Posterior vena cava (tissue), 2 donors: ENCODE measurements around the gene CNN1. TPM values are rescaled to one million over a fixed set of nuclear protein-coding genes. Genes with fewer than 3 reads are reported as not detected.
"Not testable (repeated sequence)": the region's sequence is repeated elsewhere in the genome, so short reads cannot be mapped to it uniquely, and the experiment has no call there.

Experiments used
- DNase-seq: peaks from one replicate; pipeline ENCODE4 v3.0.0-alpha.2; 2020; ENCODE audit warnings: low spot score
- intact Hi-C, 2 donors: fragments of 100-400 bp; cut with DNase I; formaldehyde crosslinking; loops; one replicate each; pipeline versions ENCODE4 v1.14.1 to v1.14.2; 2022 to 2023
- total RNA-seq, 2 donors: library from RNA; stranded (reverse); fragmentation: NEBNext Ultra II Directional; extraction: Animal tissue kit (Norgen Biotek cat#: 25700); gene quantifications; one replicate each; pipeline ENCODE4 v1.2.1, GENCODE V29; 2021
- donor health status: DM: yes; HTN: yes; CAD: no.
- donor health status: DM: yes; HTN: yes; CAD: no.

CNN1 gene
- total RNA-seq, 2 donors from 2014 or later: 1,163 to 1,588 TPM

DNA sequence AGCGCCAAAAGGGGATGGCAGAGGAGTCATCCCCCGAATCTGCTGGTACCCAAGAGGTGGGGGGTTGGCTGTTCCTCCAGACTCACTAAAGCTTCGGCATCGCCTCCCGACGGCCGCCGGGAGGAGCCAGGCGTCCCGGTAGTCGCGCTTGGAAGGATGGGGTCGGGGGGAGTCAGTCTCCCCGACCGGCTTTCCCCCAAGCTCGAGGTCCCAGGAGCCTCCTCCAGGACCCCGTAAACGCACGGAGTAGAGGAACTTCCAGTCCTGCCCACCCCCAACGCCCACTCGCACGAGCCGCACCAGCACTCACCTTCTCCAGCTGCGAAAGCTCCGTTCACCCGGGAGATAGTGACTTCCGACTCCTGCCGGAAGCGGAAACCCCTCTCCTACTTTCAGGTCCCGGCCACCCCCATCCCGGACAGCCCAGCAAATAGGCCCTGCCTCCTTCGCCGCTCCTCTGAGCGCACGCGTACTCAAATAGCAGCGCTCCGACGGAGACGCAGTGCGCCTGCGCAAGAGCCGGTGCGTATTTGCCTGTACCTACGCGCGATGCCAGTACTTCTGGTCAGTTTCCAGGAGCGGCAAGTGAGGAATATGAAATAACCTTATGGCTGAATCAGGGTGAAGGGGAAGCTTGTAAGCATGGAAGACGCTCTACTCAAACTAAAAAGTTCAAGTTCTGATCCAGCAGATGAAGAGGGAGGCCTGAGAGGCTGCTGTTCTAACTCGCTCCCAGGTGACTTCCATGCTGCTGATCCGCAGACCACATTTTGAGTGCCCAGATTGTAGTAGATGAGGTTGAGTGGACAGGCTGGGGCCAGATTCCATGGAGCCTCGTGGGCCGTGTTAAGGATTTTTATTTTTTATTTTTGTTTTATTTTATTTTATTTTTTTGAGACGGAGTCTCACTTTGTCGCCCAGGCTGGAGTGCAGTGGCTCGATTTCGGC lies 20.5 kb downstream of the CNN1 start, which contains the start of gene ELOF1:
Gene ELOF1, minus strand, starts transcription at position 350 of the 948 bp plus-strand sequence. CDS start 4,883 bp downstream, outside the sequence.
- intact Hi-C loops: no loop called here
- DNase-seq: peak; percentile 99

GRCh38 chr19:11560404-11561051 lies 21.9 kb downstream of the CNN1 start:
- intact Hi-C loops: no loop called here

DNA sequence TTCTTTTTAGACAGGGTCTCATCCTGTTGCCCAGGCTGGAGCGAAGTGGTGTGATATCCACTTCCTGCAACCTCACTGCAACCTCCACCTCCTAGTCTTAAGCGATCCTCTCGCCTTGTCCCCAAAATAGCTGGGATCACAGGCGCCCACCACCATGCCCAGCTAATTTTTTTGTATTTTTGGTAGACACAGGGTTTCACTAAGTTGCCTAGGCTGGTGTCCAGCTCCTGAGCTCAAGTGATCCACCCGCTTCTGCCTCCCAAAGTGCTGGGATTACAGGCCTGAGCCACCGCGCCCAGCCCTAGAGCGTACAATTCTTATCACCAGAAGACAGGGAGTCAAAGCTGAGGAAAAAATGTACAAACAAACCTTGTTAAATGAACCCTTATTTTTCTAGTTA lies 24.9 kb downstream of the CNN1 start:
- intact Hi-C loops: no loop called here
- no peak for DNase-seq

More at GRCh38 chr19:11560404-11561051, 21.9 kb downstream of the CNN1 start:
- no peak for DNase-seq

GRCh38 chr19:11564082-11564807 lies 25.6 kb downstream of the CNN1 start:
- DNase-seq, intact Hi-C loops: not testable (repeated sequence)

DNA sequence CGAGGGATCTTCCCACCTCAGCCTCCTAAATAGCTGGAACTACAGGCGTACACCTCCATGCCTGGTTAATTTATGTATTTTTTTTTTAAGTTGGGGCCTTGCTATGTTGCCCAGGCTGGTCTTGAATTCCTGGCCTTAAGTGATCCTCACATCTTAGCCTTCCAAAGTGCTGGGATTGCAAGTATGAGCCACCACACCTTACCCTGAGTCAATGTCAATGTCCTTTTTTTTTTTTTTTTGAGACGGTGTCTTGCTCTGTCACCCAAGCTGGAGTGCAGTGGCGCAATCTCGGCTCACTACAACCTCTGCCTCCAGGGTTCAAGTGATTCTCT lies 27.0 kb downstream of the CNN1 start:
- intact Hi-C loops, DNase-seq: not testable (repeated sequence)

DNA sequence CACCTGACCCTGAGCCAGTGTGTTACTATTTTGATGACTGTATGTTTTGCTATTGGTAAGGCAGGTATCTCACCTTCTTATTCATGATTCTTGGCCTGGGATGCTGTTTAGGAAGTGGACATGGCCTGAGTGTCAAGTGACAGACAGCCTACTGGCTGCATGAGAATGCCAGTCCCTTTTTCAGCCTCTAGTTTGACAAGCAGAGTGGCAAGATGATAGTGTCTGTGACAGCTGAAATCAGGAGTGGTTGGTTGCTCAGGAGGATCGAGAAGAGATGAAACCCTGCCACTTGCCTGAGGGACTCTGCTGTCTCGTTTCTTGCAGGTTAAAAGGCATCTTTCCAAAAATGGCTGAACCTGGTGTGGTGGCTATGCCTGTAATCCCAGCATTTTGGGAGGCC lies 27.5 kb downstream of the CNN1 start:
- DNase-seq: no peak
- intact Hi-C loops: no loop called here

GRCh38 chr19:11570039-11570462 lies 31.4 kb downstream of the CNN1 start:
- intact Hi-C loops: no loop called here
- no peak for DNase-seq

- DNase-seq, intact Hi-C loops: not testable (repeated sequence)
Measured at GRCh38 chr19:11573354-11573753, 34.7 kb downstream of the CNN1 start.

DNA sequence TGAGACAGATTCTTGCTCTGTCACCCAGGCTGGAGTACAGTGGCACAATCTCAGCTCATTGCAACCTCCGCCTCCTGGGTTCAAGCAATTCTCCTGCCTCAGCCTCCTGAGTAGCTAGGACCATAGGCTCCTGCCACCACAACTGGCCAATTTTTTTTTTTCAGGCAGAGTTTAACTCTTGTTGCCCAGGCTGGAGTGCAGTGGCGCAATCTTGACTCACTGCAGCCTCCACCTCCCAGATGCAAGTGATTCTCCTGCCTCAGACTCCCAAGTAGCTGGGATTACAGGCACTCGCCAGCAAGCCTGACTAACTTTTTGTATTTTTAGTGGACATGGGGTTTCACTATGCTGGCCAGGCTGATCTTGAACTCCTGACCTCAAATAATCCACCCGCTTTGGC lies 35.1 kb downstream of the CNN1 start:
- intact Hi-C loops, DNase-seq: not testable (repeated sequence)

GRCh38 chr19:11574689-11575088 lies 36.0 kb downstream of the CNN1 start:
- no peak for DNase-seq
- intact Hi-C loops: no loop called here

DNA sequence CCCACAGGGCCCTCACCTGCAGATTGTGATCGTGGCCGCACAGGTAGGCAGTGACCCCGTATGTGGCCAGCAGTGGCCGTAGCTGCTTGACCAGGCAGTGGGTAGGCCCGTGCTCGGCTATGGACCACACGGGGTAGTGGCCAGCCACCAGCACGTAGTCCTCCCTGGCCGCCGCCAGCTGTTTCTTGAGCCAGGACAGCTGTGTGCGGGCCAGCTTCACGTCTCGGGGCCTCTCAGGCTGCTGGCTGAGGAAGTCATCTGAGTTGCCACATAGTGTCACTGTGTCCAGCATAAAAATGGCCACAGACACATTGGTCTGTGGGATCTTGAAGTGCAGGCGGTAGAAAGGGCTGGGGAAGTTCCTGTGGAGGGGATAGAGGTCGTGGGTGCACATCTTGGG lies 37.6 kb downstream of the CNN1 start:
- no peak for DNase-seq
- intact Hi-C loops: no loop called here

DNA sequence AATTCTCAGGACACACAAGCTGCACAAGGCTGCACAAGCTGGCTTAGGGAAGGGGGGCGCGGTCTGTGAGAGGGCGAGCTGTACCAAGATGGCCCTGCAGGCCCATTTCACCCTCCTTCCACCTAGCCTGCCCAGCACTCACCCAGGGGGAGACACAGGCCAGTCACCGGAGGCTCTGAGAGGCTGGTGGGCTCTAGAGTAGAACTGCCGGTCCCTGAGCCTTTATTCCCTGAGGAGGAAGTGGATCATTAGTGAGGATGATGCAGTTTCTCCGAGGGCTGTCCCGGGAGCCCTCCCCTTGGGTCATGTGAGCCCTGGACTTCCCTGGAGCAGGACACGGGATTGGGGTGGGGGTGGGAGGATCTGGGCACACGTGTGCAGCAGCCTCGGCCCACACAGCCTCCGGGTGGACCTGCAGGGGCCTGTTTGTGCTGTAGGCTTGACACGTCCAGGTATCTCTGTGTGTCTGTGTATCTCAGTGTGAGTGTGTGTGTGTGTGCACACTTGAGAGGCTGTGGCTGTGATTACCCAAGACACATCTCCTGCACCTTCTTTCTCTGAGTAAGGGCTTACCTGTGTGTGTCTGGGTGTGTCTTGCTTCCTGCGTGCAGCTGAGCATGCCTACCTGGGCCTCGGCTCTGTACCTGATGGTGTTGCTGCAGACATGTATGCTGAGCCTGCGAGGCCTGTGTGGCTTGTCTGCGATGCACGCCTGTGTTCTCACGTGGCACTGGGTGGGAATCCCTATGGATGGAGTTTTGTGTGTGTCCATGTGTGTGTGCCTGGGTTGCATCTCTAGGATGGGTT lies 39.0 kb downstream of the CNN1 start, which contains the start of gene ACP5:
Gene ACP5, minus strand, starts transcription at position 195 of the 807 bp plus-strand sequence. CDS start 328 bp downstream, outside the sequence.
- intact Hi-C loops: no loop called here

DNA sequence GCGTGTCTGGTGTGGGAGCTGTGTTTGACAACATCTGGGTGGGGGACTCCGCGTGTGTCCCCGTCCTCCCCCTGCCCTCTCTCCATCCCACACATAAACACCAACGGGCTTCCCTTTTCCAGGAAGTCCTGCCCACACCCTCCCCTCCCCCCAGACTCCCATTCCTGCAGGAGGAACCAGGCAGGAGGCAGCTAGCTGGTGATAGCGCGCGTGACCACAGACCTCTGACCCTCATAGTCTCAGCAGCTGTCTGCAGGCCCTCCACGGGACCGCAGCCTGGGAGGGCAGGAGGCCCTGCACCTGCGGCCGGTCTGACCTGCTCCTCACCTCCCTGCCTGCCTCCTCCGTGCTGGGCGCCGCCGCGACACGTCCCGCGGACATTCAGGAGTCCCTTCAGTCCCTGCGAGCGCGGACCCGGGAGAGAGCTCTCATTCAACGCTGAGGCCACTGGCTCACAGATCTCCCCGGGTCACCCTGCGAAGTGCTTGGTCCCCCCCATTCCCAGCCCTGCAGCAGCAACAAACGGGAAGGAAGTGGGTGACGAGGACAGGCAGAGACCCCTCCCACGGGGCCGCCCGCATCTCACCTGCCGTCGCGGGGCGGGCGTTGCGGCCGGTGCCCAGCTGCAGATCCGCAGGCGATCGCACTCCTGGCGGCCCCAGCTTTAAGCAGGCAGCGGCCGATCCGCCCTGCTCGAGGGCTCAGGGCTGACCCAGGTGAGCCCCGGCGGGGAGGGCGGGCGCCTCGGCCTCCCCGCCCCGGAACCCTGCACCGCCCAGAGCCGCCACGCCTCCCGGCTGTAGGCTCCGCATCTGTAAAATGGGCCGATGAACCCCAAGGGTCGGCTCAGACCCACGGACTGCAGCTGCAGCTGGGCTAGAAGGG lies 39.8 kb downstream of the CNN1 start:
- DNase-seq: no peak
- intact Hi-C loops: no loop called here

More for the DNA sequence above, 39.0 kb downstream of the CNN1 start, which contains the start of gene ACP5:
- no peak for DNase-seq

DNA sequence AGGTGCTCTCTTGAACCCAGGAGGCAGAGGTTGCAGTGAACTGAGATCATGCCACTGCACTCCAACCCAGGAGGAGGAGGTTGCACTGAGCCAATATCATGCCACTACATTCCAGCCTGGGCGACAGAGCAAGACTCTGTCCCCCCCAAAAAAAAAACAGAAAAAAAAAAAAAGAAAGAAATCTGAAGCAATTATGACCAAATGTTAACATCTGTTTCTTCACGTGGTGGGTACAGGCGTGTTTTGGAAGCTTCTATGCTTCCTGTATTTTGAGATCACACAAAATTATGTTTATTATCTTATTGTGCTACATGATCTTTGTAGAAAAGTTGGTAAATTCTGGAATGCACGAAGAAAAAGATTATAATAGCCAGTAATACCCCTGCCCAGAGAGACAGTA lies 41.5 kb downstream of the CNN1 start:
- DNase-seq: no peak
- intact Hi-C loops: no loop called here

DNA sequence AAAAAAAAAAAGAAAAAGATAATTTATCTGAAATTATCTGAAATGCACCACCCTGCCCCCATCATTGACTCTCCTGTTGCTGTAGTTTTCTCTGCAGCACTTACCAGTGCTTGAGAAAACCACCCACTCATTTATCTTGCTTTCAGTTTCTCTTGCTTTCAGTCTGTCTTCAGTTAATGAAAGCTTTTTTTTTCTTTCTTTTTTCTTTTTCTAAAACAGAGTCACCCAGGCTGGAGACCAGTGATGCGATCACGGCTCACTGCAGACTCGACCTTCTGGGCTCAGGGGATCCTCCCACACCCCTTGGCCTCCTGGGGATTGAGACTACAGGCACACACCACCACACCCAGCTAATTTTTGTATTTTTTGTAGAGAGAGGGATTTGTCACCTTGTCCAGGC lies 43.1 kb downstream of the CNN1 start:
- no peak for DNase-seq
- intact Hi-C loops: no loop called here

DNA sequence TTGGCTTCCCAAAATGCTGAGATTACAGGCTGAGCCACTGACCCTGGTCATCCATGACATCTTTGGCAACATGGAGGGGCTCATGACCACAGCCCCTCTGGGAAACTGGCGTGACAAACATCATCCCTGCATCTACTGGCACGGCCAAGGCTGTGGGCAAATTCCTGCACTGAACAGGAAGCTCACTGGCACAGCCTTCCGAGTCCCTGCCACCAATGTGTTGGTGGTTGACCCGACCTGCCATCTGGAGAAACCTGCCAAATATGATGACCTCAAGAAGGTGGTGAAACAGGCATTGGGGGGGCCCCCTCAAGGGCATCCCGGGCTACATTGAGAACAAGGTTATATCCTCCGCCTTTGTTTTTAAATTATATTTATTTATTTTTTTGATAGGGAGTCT lies 47.7 kb downstream of the CNN1 start:
- intact Hi-C loops: loop anchor here in 1 of 2 donors (2.0 kb wide), 1 partner anchor 90 kb away; no protein-coding TSS in a partner anchor
- DNase-seq: no peak

DNA sequence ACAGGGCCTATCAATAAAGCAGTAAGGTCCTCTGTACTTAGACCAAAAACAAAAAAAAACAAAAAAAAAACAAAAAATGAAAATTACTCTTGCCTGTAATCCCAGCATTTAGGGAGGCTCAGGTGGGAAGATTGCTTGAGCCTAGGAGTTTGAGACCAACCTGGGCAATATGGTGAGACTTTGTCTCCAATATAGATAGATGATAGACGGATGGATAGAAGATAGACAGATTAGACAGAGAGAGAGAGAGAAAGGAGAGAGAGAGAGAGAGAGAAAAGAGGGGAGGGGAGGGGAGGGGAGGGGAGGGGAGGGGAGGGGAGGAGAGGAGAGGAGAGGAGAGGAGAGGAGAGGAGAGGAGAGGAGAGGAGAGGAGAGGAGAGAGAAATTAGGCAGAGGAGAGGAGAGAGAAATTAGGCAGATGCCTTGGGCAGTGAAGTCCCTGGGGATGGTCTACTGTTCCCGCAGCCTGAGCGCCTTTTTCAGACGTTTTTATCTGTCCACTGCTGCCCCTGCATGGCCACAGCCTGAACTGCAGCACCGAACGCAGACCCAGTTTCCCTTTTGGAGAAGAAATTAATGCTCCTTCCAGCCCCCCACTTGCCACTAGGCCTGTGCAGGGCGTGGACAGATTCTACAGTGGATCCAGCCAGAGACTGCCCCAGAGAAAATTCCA lies 48.8 kb downstream of the CNN1 start:
- peak; percentile 92 for DNase-seq
- intact Hi-C loops: loop anchor here in 1 of 2 donors (2.0 kb wide), 1 partner anchor 91 kb away; no protein-coding TSS in a partner anchor
